ENCODE measurements around the gene SPRTN. TPM values are rescaled to one million over a fixed set of nuclear protein-coding genes. Genes with fewer than 3 reads are reported as not detected.
A peak's percentile ranks its signal among the peaks of the same experiment; 100 is the strongest.

SPRTN gene
- total and polyA plus RNA-seq, 4 donors = 2.1 to 8.9 (median 6.5) TPM

DNA sequence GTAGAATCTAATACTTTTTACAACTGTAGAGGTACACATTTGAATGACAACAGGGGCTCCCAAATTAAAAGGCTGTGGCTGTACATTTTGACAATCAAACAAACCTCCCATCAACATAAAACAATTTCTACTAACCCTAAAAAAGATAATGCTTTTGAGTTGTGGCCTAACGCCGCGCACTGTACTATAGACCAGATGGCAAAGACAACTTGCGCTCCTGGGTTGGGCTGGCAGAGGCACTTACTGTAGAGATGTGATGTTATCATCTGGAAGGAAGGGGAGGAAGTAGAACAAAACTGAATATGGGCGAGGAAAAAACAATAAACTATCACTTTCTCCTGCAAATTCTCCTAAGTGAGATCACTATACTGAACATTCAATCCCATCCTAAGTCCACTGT lies 26.1 kb downstream of the SPRTN start (continued):
- TF ChIP-seq, protein P1, sequence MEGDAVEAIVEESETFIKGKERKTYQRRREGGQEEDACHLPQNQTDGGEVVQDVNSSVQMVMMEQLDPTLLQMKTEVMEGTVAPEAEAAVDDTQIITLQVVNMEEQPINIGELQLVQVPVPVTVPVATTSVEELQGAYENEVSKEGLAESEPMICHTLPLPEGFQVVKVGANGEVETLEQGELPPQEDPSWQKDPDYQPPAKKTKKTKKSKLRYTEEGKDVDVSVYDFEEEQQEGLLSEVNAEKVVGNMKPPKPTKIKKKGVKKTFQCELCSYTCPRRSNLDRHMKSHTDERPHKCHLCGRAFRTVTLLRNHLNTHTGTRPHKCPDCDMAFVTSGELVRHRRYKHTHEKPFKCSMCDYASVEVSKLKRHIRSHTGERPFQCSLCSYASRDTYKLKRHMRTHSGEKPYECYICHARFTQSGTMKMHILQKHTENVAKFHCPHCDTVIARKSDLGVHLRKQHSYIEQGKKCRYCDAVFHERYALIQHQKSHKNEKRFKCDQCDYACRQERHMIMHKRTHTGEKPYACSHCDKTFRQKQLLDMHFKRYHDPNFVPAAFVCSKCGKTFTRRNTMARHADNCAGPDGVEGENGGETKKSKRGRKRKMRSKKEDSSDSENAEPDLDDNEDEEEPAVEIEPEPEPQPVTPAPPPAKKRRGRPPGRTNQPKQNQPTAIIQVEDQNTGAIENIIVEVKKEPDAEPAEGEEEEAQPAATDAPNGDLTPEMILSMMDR (IDR thresholded peaks at IDR 0.05; ENCODE audit: low read depth, low read length, missing input control) = no peak
- TF ChIP-seq, protein P2, sequence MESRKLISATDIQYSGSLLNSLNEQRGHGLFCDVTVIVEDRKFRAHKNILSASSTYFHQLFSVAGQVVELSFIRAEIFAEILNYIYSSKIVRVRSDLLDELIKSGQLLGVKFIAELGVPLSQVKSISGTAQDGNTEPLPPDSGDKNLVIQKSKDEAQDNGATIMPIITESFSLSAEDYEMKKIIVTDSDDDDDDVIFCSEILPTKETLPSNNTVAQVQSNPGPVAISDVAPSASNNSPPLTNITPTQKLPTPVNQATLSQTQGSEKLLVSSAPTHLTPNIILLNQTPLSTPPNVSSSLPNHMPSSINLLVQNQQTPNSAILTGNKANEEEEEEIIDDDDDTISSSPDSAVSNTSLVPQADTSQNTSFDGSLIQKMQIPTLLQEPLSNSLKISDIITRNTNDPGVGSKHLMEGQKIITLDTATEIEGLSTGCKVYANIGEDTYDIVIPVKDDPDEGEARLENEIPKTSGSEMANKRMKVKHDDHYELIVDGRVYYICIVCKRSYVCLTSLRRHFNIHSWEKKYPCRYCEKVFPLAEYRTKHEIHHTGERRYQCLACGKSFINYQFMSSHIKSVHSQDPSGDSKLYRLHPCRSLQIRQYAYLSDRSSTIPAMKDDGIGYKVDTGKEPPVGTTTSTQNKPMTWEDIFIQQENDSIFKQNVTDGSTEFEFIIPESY (IDR thresholded peaks at IDR 0.05) = no peak
- no peak for TF ChIP-seq FOXA1 (IDR thresholded peaks at IDR 0.05)

DNA sequence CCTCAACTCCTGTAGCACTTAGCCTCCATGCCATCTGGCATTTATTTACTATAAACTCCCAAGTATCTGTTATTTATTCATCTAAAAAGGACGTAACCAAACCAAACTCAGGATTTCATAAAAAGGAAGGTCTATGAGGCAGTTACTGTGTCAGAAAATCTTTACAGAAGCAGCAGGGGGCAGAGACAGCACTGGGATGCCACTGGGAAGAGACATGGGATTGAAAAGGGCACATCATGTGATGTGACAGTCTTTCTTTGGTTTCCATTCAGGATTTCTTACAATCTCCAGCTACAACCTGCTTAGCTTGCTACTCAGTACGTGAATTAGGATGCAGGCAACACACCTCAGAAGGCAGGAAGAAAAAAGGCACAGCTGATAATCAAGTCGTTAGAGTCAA lies 31.2 kb downstream of the SPRTN start:
- WGBS = 83% methylated on average over 3 of the region's 3 CpGs
- Histone ChIP-seq H3K9me3 (ENCODE audit: control insufficient read depth in 4 of 4, low read length in 3 of 4) (no peaks in the 10 kb centered on the region), H3K27me3 (ENCODE audit: control insufficient read depth in 4 of 4, insufficient read depth in 4 of 4, low read length in 3 of 4) (no peaks in the 10 kb centered on the region), H3K36me3 (ENCODE audit: control insufficient read depth in 4 of 4, insufficient read depth in 3 of 4, low read depth in 1 of 4, low read length in 3 of 4) (peaks cover 0 to 15% (median 6%) of the 10 kb centered on the region in 4 donors), H3K9ac (ENCODE audit: low read depth in 1 of 2, low read length in 2 of 2) (no peak overlapping the region), H3K4me1 (ENCODE audit: control insufficient read depth in 4 of 4, insufficient read depth in 4 of 4, low read length in 3 of 4) (no peaks in the 10 kb centered on the region), H3K27ac (ENCODE audit: low read depth in 1 of 2, low read length in 2 of 2) (no peak overlapping the region), H3K4me3 (ENCODE audit: low read depth in 1 of 3, low read length in 3 of 3) (no peak overlapping the region)
- TF ChIP-seq TAF1 (conservative IDR thresholded peaks at IDR 0.05) (no peak), RAD21 (IDR thresholded peaks at IDR 0.05) (peak; percentile 66 to 69), FOXA1 (IDR thresholded peaks at IDR 0.05) (no peak), JUND (IDR thresholded peaks at IDR 0.05) (no peak)
- TF ChIP-seq, protein P3, sequence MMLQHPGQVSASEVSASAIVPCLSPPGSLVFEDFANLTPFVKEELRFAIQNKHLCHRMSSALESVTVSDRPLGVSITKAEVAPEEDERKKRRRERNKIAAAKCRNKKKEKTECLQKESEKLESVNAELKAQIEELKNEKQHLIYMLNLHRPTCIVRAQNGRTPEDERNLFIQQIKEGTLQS (IDR thresholded peaks at IDR 0.05) = no peak
- no peak for DNase-seq (ENCODE audit: low spot score)

DNA sequence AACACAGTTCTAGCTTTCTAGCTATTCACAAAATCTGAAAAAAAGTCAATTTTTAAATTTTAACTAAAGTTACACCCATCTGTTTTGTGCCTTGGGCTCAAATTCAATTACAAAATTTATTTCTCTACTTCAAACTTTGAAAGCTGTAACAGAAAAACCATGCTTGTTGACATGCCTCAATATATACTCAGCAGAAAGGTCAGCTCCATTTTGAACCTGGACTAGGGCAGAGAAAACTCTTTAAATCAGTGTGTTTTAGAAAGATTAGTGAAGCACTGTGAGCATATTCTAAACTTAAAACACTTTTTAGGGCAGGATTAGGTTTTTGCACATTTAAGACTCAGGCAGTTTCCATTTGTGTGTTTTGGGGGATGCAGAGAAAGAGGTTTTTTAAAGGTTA lies 34.4 kb downstream of the SPRTN start:
- DNase-seq (ENCODE audit: low spot score) = no peak
- Histone ChIP-seq H3K4me1 (ENCODE audit: control insufficient read depth in 4 of 4, insufficient read depth in 4 of 4, low read length in 3 of 4) (peaks cover 0 to 5% (median 0%) of the 10 kb centered on the region in 4 donors), H3K27ac (ENCODE audit: low read depth in 1 of 2, low read length in 2 of 2) (no peak overlapping the region), H3K9ac (ENCODE audit: low read depth in 1 of 2, low read length in 2 of 2) (no peak overlapping the region), H3K36me3 (ENCODE audit: control insufficient read depth in 4 of 4, insufficient read depth in 3 of 4, low read depth in 1 of 4, low read length in 3 of 4) (peaks cover 0 to 10% (median 2%) of the 10 kb centered on the region in 4 donors), H3K9me3 (ENCODE audit: control insufficient read depth in 4 of 4, low read length in 3 of 4) (no peaks in the 10 kb centered on the region), H3K4me3 (ENCODE audit: low read depth in 1 of 3, low read length in 3 of 3) (no peak overlapping the region), H3K27me3 (ENCODE audit: control insufficient read depth in 4 of 4, insufficient read depth in 4 of 4, low read length in 3 of 4) (no peaks in the 10 kb centered on the region)
- TF ChIP-seq SP1 (IDR thresholded peaks at IDR 0.05) = no peak

DNA sequence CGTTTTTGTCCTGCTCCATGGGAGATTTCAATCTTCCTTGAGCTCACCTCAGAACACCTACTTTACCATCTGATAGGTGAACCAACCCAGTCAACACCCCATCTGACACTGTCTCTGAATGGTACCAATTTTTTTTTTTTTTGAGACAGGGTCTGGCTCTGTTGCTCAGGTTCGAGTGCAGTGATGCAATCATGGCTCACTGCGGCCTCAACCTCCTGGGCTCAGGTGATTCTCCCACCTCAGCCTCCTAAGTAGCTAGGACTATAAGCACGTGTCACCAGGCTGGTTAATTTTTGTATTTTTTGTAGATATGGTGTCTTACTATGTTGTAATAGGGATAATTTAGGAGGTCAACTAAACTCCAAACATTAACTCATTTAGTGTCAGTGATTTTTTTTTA lies 36.3 kb downstream of the SPRTN start:
- DNase-seq (ENCODE audit: low spot score) = no peak
- WGBS = 91% methylated on average over 4 of the region's 4 CpGs
- Histone ChIP-seq H3K27ac (ENCODE audit: low read depth in 1 of 2, low read length in 2 of 2) (no peak overlapping the region), H3K4me3 (ENCODE audit: low read depth in 1 of 3, low read length in 3 of 3) (no peak overlapping the region), H3K36me3 (ENCODE audit: control insufficient read depth in 4 of 4, insufficient read depth in 3 of 4, low read depth in 1 of 4, low read length in 3 of 4) (peaks cover 0 to 5% (median 0%) of the 10 kb centered on the region in 4 donors), H3K9me3 (ENCODE audit: control insufficient read depth in 4 of 4, low read length in 3 of 4) (no peaks in the 10 kb centered on the region), H3K27me3 (ENCODE audit: control insufficient read depth in 4 of 4, insufficient read depth in 4 of 4, low read length in 3 of 4) (no peaks in the 10 kb centered on the region), H3K9ac (ENCODE audit: low read depth in 1 of 2, low read length in 2 of 2) (no peak overlapping the region), H3K4me1 (ENCODE audit: control insufficient read depth in 4 of 4, insufficient read depth in 4 of 4, low read length in 3 of 4) (peaks cover 0 to 5% (median 0%) of the 10 kb centered on the region in 4 donors)
- TF ChIP-seq, protein P4, sequence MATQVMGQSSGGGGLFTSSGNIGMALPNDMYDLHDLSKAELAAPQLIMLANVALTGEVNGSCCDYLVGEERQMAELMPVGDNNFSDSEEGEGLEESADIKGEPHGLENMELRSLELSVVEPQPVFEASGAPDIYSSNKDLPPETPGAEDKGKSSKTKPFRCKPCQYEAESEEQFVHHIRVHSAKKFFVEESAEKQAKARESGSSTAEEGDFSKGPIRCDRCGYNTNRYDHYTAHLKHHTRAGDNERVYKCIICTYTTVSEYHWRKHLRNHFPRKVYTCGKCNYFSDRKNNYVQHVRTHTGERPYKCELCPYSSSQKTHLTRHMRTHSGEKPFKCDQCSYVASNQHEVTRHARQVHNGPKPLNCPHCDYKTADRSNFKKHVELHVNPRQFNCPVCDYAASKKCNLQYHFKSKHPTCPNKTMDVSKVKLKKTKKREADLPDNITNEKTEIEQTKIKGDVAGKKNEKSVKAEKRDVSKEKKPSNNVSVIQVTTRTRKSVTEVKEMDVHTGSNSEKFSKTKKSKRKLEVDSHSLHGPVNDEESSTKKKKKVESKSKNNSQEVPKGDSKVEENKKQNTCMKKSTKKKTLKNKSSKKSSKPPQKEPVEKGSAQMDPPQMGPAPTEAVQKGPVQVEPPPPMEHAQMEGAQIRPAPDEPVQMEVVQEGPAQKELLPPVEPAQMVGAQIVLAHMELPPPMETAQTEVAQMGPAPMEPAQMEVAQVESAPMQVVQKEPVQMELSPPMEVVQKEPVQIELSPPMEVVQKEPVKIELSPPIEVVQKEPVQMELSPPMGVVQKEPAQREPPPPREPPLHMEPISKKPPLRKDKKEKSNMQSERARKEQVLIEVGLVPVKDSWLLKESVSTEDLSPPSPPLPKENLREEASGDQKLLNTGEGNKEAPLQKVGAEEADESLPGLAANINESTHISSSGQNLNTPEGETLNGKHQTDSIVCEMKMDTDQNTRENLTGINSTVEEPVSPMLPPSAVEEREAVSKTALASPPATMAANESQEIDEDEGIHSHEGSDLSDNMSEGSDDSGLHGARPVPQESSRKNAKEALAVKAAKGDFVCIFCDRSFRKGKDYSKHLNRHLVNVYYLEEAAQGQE (IDR thresholded peaks at IDR 0.05) = no peak
- no peak for TF ChIP-seq RAD21 (IDR thresholded peaks at IDR 0.05)
- TF ChIP-seq JUND (IDR thresholded peaks at IDR 0.05) = no peak
- TF ChIP-seq, protein P5, sequence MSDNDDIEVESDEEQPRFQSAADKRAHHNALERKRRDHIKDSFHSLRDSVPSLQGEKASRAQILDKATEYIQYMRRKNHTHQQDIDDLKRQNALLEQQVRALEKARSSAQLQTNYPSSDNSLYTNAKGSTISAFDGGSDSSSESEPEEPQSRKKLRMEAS (IDR thresholded peaks at IDR 0.05) = no peak
- no peak for TF ChIP-seq HNF4G (IDR thresholded peaks at IDR 0.05)
- TF ChIP-seq HNF4A (conservative IDR thresholded peaks at IDR 0.05) = no peak
- TF ChIP-seq FOXA2 (IDR thresholded peaks at IDR 0.05) = no peak
- TF ChIP-seq FOXA1 (IDR thresholded peaks at IDR 0.05) = no peak
- no peak for TF ChIP-seq TAF1 (conservative IDR thresholded peaks at IDR 0.05)
- TF ChIP-seq NR2F2 (IDR thresholded peaks at IDR 0.05) = no peak
- TF ChIP-seq, protein P3 (IDR thresholded peaks at IDR 0.05) = no peak
- TF ChIP-seq RXRA (IDR thresholded peaks at IDR 0.05) = no peak
- no peak for TF ChIP-seq YY1 (IDR thresholded peaks at IDR 0.05)
- TF ChIP-seq, protein P1 (IDR thresholded peaks at IDR 0.05; ENCODE audit: low read depth, low read length, missing input control) = no peak
